ENCODE measurements around the gene QSER1.
"Not testable (repeated sequence)": the region's sequence is repeated elsewhere in the genome, so short reads cannot be mapped to it uniquely, and the experiment has no call there.

The QSER1 gene

DNA sequence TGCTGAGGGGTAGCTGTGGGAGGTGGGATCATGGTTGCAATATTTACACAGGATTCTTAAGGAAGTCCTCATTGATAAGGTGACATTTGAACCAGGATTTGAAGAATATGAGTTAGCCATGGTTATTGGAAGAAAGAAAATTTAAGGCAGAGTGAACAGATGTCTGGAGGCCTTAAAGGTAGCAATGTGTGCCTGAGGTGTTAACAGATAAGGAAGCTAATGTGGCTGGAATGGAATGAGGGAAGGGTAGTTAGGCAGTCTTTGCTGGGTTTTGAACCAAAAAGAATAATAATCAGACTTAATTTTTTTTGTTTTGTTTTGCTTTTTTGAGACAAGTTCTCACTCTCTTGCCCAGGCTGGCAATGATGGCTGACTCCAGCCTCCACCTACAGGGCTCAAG lies 113.4 kb downstream of the QSER1 start:
- no peak for DNase-seq

DNA sequence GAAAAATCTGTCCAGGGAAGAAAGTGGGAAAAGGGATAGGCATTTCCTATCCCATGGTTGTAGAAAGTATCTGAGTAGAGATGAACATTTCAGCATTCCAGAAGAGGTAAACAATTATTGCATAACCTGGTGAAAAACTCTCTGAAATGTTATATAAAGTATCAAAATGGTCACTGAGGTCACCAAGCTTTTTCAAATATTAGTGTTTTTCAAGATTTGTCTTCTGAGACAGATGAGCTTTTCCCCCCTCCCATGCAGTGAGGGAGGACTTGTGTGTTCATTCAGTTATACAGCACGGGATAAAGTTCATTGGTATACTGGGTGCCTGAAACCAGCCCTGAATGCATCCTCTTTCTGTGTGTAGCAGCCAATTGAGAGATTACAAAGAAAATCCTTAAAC lies 121.1 kb downstream of the QSER1 start:
- no peak for DNase-seq

DNA sequence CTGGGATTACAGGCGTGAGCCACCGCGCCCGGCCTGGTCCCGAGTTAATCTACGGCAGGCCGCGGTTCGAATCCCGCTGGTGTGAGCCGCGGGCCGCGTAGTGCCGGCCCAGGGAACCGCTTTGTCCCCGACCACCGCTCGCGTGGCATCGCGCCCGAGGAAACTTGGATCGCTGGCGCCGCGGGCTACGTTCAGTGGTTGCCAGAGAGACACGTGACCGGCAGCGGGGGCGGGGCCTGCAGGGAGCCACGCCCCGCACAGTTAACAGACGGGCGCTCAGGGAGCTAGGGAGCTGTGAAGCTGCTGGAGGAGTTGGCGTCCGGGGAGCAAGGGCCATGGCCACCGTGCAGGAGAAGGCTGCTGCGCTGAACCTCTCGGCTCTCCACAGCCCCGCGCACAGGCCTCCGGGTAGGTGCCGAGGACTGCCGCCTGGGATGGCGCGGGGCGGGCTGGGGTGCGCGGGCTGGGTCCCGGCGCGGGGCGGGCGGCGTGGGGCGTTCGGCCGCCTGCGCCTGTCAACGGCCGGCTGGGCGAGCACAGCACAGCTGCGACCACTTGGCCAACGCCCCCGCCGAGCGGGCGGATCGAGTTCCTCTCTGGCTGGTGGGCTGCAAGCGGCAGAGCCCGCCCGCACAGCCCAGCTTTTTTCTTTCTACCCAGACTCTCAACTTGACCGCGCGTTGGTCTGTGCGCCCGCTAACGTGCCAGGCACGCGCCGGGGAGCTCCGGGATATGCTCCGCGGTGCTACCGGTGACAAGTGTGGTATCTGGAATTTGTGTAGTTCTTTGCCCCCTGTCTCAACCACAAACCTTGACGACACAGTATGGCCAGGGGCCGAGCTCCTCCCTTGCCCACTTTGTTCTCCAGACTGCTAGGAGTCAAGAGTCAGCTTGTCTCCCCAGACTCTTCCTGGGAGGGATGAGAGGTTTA lies 123.3 kb downstream of the QSER1 start, which contains the start of gene DEPDC7:
Gene DEPDC7, plus strand, starts transcription at position 258 of the 931 bp plus-strand sequence. Its CDS starts 78 bp downstream, at position 336.
- peak; percentile 78 for DNase-seq

DNA sequence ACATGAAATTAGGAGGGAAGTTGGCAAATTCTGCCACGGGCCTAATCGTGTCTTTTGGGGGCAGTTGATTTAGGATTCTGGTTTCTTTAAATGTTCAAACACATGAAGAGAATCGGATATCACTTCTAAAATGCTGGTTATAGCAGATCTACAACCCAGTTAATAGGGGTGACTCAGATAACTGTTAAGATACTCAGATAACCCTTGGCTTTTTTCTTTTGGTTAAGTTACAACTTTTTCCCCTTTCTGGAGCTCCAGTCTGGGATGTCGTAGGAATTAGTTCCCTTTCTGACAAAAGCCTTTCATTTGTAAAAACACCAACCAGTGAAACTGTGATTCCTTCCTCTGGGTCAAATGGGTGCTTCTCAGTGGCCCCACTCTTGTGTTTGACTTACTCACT lies 124.0 kb downstream of the QSER1 start:
- no peak for DNase-seq

DNA sequence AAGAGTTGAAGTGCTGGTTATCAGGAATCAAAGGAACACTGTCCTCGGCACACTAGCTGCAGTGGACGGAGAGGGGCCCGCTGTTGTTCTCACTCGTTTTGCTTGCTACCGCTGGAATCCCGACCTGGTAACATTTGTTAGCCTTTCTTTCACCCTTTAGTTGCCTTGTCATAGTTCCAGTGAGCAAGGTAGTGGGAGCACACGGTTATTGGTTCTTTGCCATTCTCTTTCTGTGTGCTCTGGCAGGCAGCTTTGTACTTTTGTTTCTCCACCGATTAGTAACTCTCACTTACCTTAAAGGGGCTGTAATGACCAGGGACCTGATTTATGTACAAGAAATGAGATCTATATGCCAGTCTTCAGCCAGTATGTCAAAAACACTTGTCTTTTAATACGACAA lies 124.9 kb downstream of the QSER1 start:
- no peak for DNase-seq

DNA sequence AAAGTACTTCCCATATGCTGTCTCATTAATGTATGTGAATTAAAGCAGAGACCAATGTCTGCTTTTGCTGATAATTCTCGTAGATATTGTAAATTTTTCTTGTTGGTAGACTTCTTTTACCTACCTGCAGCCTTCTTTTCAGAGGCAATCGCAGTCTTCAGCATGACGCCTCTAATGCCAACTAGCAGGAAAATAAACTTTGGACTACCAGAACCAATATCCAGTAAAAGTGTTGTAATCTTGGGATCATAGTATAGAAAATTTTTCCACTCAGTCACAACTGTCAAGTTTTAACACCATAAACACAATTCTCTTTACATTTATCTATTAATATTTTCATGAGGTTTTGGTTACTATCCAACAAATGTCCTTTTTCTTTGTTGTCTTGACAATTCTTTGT lies 125.4 kb downstream of the QSER1 start:
- no peak for DNase-seq

DNA sequence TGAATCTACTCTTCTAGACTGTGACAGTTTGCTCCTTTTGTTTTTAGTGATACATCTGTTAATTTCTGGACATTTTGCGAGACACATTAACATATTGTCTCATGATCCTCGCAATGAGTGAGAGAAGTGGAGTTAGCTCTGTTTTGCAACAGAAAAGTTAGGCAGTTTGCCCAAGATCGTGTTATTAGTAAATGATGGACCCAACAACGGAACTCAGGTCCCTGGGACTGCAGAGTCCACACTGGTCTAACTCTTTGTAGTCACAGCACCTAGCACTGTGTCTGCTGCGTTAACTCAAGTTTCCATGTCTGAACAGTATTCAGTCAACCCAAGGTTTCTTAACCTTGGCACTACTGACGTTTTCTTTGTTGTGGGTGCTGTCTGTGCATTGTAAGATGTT lies 126.2 kb downstream of the QSER1 start:
- no peak for DNase-seq

DNA sequence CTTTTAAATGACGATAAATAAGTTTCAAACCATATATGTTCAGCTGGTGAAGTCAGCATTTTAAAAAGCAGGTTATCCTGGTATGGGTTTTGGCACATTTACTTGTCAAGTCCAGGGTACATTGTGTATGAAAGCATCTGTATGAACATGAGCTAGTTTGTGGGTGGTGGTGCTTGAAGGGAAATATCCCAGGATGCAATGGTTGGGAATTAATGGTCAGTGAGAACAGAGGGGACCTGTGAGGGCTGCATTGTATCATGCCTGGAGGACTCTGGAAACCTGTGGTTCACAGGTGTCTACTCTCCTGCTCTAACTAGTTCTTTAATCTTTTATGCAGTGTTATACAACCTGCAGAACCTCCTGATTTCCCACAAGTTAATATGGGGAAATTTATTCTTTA lies 128.9 kb downstream of the QSER1 start:
- DNase-seq, result no peak

DNA sequence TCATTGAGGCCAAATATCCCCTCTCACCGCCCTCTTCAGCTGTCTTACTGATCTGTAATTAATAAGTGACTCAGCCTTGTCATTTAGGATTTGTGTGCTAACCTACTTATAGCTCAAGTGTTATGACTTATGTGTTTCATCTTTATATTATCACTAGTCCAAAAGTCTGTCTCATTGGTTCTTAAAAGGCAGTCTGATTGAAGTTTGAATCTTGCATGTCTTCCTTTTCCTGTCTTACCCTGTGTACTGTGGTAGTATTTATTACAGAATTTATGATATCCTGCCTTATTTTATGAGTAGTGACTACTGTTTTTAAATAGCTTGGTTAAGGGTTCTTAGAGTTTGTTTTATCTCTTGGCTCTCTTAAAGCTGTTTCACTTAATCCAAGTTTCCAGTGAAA lies 129.3 kb downstream of the QSER1 start:
- no peak for DNase-seq

DNA sequence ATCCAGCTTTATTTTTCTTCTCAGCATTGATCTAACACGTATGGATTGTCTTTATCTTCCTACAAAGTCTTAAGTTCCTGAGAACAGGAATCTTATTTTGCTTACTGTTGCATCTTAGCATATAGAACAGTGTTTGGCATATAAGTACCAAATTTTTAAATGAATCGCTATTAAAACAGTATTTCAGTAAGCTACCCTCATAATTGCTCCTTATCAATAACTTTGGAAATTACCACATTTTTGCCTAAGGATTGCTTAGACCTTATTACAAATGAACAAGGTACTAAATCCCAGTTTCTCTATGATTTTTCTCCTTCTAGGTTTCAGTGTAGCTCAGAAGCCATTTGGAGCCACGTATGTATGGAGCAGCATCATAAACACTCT lies 132.7 kb downstream of the QSER1 start:
- DNase-seq, result no peak

DNA sequence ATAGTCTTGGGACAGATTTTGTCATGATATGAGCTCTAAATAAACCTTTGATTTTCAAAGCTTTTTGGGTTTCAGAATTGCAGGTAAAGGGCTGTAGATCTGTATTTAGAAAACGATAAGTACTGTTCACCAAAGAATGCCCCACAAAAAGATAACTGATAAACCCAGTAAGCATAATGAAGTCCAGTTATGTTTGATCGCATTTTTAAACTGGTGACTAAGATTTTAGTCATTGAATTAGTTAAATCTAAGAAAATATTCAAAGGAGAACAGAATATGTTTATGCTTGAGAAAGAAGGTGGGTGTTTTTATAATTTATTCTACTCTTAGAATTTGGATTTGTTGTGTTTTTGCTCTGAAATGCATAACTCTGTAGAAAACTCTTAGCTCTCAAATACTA lies 134.6 kb downstream of the QSER1 start:
- DNase-seq, result no peak

DNA sequence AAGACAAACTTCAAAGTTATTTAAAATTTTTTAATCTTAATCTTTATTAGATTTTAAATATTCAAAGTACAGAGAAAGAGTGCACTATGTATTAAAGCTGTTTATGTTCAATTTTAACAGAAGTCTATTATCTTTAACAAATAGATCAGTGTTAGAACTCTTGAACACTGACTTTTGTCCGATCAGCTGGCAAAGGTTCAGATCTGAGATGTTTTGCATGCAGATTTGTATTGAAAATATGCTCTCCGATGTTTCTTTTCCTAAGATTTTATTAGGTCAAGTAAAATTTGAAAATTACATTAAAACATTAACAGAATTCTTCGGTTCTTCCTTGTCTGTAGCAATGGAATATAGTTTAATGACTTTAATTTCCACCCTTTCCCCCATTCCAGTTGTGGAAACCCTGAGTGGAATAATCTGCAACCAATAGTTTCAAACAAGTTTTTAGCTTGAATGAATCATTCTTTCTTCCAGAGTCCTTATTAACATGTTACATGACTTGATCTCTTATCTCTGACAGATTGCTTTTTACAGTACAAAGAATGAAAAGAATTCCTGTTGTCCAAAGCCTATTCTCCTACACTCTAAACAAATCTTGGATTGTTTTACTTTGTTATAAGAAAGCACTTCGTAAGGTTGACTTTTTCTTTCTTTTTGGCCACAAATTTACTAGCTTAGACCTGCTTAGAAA lies 135.4 kb downstream of the QSER1 start:
- no peak for DNase-seq

DNA sequence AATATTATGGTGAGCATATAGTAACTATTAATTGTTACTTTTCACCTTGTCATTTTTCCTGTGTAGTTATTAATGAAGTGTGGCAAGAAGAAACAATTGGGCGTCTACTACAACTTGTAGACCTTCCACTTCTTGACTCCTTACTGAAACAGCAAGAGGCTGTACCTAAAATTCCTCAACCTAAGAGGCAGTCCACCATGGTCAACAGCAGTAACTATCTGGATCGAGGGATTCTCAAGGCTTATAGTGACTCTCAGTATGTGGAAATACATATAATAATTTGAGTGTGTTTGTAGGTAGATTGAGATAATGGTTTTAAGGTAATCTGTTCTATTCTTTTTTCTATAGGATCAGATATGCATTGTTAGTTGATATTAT lies 135.9 kb downstream of the QSER1 start:
- no peak for DNase-seq

DNA sequence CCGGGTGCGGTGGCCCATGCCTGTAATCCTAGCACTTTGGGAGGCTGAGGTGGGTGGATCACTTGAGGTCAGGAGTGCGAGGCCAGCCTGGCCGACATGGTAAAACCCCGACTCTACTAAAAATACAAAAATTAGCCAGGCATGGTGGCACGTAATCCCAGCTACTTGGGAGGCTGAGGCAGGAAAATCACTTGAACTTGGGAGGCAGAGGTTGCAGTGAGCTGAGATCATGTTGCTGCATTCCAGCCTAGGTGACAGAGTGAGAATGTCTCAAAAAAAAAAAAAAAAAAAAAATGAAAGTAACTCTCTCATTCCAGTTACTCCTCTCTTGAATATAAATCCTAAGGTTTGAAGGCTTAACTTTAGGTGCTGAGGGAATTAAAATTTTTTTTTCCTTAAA lies 136.6 kb downstream of the QSER1 start:
- DNase-seq, result not testable (repeated sequence)
